K562 (cell line): ENCODE data around the gene FYB2. TPM values are rescaled to one million over a fixed set of nuclear protein-coding genes. Genes with fewer than 3 reads are reported as not detected.

Experiments used
- ATAC-seq: fragments of 200-7000 bp; cut with Tn5 transposase; 3 replicates; pipeline ENCODE4 v1.9.1; 2020; ENCODE audit warnings: moderate library complexity
- BruUV-seq: library from RNA; stranded (reverse); fragments of 400-500 nt; replicated peaks from 2 replicates; lab custom pipeline; 2021; lab: Mats Ljungman, UMichigan
- CTCF ChIA-PET: fragments of 300-600 bp; formaldehyde crosslinking; extraction: SDS; loops from one replicate; lab custom pipeline; 2021; ENCODE audit warnings: low intra/inter-chr PET ratio; lab: Yijun Ruan, JAX
- POLR2A ChIA-PET: fragments of 300-600, 350-650 bp; sonication (Branson Sonifier 250); formaldehyde crosslinking; extraction: SDS; loops from one replicate; lab custom pipeline; 2021; ENCODE audit warnings: antibody characterized with exemption, inconsistent platforms; lab: Yijun Ruan, JAX
- DNase-seq, 4 experiments: peaks; one replicate each; pipeline versions ENCODE4 v3.0.0 to v3.0.0-alpha.2; 2011 to 2018; ENCODE audit warnings: low spot score in 3 of 4, mixed read lengths in 3 of 4; ENCODE audit errors: extremely low read depth in 1 of 4
- FAIRE-seq: peaks from 2 replicates; lab custom pipeline; 2011; peaks lifted over from hg19 to GRCh38; lab: Jason Lieb, UNC
- H2AFZ ChIP-seq: 2 replicates; pipeline ENCODE4 v1.6.0; 2011; ENCODE audit warnings: low read depth, low read length, control low read depth, inconsistent platforms
- H3K27ac ChIP-seq: fragments of 200-600 bp; 3 replicates; pipeline ENCODE4 v1.8.0; 2011; ENCODE audit warnings: low read depth, mild to moderate bottlenecking, control low read depth, inconsistent platforms, low read length, moderate library complexity, mixed read lengths; ENCODE audit errors: extremely low read depth
- H3K27me3 ChIP-seq, 2 experiments: fragments of 300-600 bp in 1 of 2; 2 replicates in 1 of 2; 3 replicates in 1 of 2; pipeline versions ENCODE4 v1.6.0 to v1.8.0; 2011; ENCODE audit warnings: inconsistent platforms in 2 of 2, low read length in 2 of 2, mild to moderate bottlenecking in 1 of 2, mixed read lengths in 1 of 2, moderate library complexity in 1 of 2; ENCODE audit not compliant: control insufficient read depth in 2 of 2, insufficient read depth in 2 of 2
- H3K36me3 ChIP-seq: fragments of 300-600 bp; 3 replicates; pipeline ENCODE4 v1.8.0; 2011; ENCODE audit warnings: mild to moderate bottlenecking, low read length, inconsistent platforms; ENCODE audit not compliant: control insufficient read depth, insufficient read depth
- H3K4me1 ChIP-seq, 2 experiments: fragments of 200-600 bp in 1 of 2; replicated peaks in 1 of 2; 2 replicates in 1 of 2; 3 replicates in 1 of 2; pipeline versions ENCODE4 v1.5.1 to v1.8.0; 2011; ENCODE audit warnings: inconsistent platforms in 2 of 2, low read length in 2 of 2, mild to moderate bottlenecking in 1 of 2, mixed read lengths in 1 of 2, moderate library complexity in 1 of 2; ENCODE audit not compliant: control insufficient read depth in 2 of 2, insufficient read depth in 2 of 2
- H3K4me2 ChIP-seq: 2 replicates; pipeline ENCODE4 v1.6.1; 2011; ENCODE audit warnings: low read length, control low read depth, inconsistent platforms, mixed read lengths; ENCODE audit not compliant: insufficient read depth
- H3K4me3 ChIP-seq: fragments of 200-600 bp; sonication (generic), shearing (Covaris generic); 2 replicates; pipeline ENCODE4 v1.5.1; 2016; ENCODE audit warnings: control low read depth, inconsistent platforms
- H3K79me2 ChIP-seq: fragments of 200-600 bp; 3 replicates; pipeline ENCODE4 v1.8.0; 2011; ENCODE audit warnings: low read length, inconsistent platforms; ENCODE audit not compliant: control insufficient read depth, insufficient read depth
- H3K9ac ChIP-seq, 2 experiments: 2 replicates each; pipeline versions ENCODE4 v1.6.0 to v1.6.1; 2011; ENCODE audit warnings: low read depth in 2 of 2, low read length in 2 of 2, control low read depth in 1 of 2, inconsistent platforms in 1 of 2, mild to moderate bottlenecking in 1 of 2, mixed read lengths in 1 of 2; ENCODE audit not compliant: insufficient read depth in 1 of 2
- H3K9me1 ChIP-seq: one replicate; pipeline ENCODE4 v1.6.0; 2011; ENCODE audit warnings: inconsistent platforms, mild to moderate bottlenecking, low read length, moderate library complexity; ENCODE audit not compliant: control insufficient read depth, insufficient read depth
- H3K9me3 ChIP-seq: replicated peaks from 2 replicates; pipeline ENCODE4 v1.5.1; 2011; ENCODE audit warnings: low read depth, low read length, inconsistent platforms; ENCODE audit not compliant: control insufficient read depth, insufficient read depth
- H4K20me1 ChIP-seq: replicated peaks from 2 replicates; pipeline ENCODE4 v1.6.1; 2011; ENCODE audit warnings: low read length, inconsistent platforms, mixed read lengths; ENCODE audit not compliant: control insufficient read depth, insufficient read depth
- BACH1 ChIP-seq: fragments of 200-800 bp; sonication (Bioruptor generic); IDR thresholded peaks from 2 replicates; pipeline ENCODE4 v1.6.1; 2016; ENCODE audit warnings: missing genetic modification characterization, missing compliant biosample characterization
- CBFB ChIP-seq: sonication (generic); formaldehyde crosslinking; IDR thresholded peaks from 2 replicates; pipeline ENCODE4 v1.4.0; 2020; ENCODE audit warnings: mild to moderate bottlenecking, missing genetic modification reagents
- EP400 ChIP-seq: fragments of 450-650 bp; IDR thresholded peaks from 2 replicates; pipeline ENCODE4 v1.6.1; 2017; ENCODE audit warnings: antibody characterized with exemption, mild to moderate bottlenecking, moderate library complexity
- FOXK2 ChIP-seq, 2 experiments: fragments of 450-650 bp; IDR thresholded peaks in 1 of 2; conservative IDR thresholded peaks in 1 of 2; 2 replicates each; pipeline ENCODE4 v1.6.1; 2016; ENCODE audit warnings: low read depth in 2 of 2, mild to moderate bottlenecking in 1 of 2
- GATA2 ChIP-seq: sonication (generic); formaldehyde crosslinking; IDR thresholded peaks from 2 replicates; pipeline ENCODE4 v1.4.0; 2020; ENCODE audit warnings: mild to moderate bottlenecking, missing genetic modification reagents
- GTF2F1 ChIP-seq: IDR thresholded peaks from 2 replicates; pipeline ENCODE4 v1.6.1; 2011; ENCODE audit warnings: low read depth, low read length, improper control_type of control experiment
- HOXB6 ChIP-seq: fragments of 250-450 bp; sonication (Bioruptor Pico); IDR thresholded peaks from 2 replicates; pipeline ENCODE4 v1.5.1; 2022; ENCODE audit warnings: mild to moderate bottlenecking, borderline replicate concordance
- RFX1 ChIP-seq: fragments of 450-650 bp; IDR thresholded peaks from 2 replicates; pipeline ENCODE4 v1.6.1; 2016; ENCODE audit warnings: mild to moderate bottlenecking, moderate library complexity
- WHSC1 ChIP-seq: IDR thresholded peaks from one replicate; pipeline ENCODE4 v1.6.1; 2012; ENCODE audit warnings: low read length, control low read depth, inconsistent platforms
- ZBTB17 ChIP-seq: fragments of 450-650 bp; formaldehyde crosslinking; IDR thresholded peaks from 2 replicates; pipeline ENCODE4 v1.4.0; 2020; ENCODE audit warnings: mild to moderate bottlenecking
- ZNF232 ChIP-seq: sonication (generic); formaldehyde crosslinking; IDR thresholded peaks from 2 replicates; pipeline ENCODE4 v1.8.0; 2022; ENCODE audit warnings: mild to moderate bottlenecking, missing genetic modification reagents
- WGBS: fragments of 100-300 bp; shearing (Covaris generic); methylation state at CpG from one replicate; pipeline ENCODE4 v1.1.6; 2016; ENCODE audit warnings: low coverage, mixed read lengths; ENCODE audit not compliant: insufficient coverage; ENCODE audit errors: missing lambda C conversion rate; 5-methylcytosine and 5-hydroxymethylcytosine counted together
- in situ Hi-C: fragments of 300-500 bp; cut with MboI; formaldehyde crosslinking; loops from 4 replicates; pipeline ENCODE4 v1.15.0; 2018; ENCODE audit warnings: inconsistent platforms, mixed read lengths
- intact Hi-C: fragments of 100-400 bp; cut with micrococcal nuclease; formaldehyde crosslinking; loops from 2 replicates; pipeline ENCODE4 v1.14.2; 2022
- polyA plus RNA-seq, 8 experiments: library from polyadenylated mRNA; depleted of rRNA in 4 of 8; stranded (reverse) in 5 of 8; unstranded in 3 of 8; fragments of >200 nt; fragmentation: Nextera tagmentation in 2 of 8; fragmentation: Illumina TruSeq in 1 of 8; extraction: Ambion mirVana in 2 of 8; extraction: Trizol in 1 of 8; gene quantifications; 2 replicates each; pipeline versions ENCODE4 v1.2.1 to v1.2.3, GENCODE V29; 2011 to 2014; ENCODE audit warnings: inconsistent platforms in 1 of 8, missing spikeins in 1 of 8
- total RNA-seq, 7 experiments: library from RNA; depleted of rRNA in 6 of 7; stranded (reverse); fragments of >200 nt in 6 of 7; fragmentation: Illumina TruSeq in 2 of 7; extraction: Trizol in 2 of 7; gene quantifications; 2 replicates each; pipeline versions ENCODE4 v1.2.1 to v1.2.3, GENCODE V29; 2011 to 2021; ENCODE audit warnings: low replicate concordance in 1 of 7
- TF ChIP-seq, protein P1 (sequence below): sonication (generic); formaldehyde crosslinking; IDR thresholded peaks from 2 replicates; pipeline ENCODE4 v1.8.1; 2022; ENCODE audit warnings: missing genetic modification reagents
- TF ChIP-seq, protein P2 (sequence below): sonication (generic); formaldehyde crosslinking; IDR thresholded peaks from 2 replicates; pipeline ENCODE4 v1.8.1; 2023; ENCODE audit warnings: missing genetic modification reagents, mild to moderate bottlenecking, borderline replicate concordance
- TF ChIP-seq, protein P3 (sequence below): sonication (generic); formaldehyde crosslinking; IDR thresholded peaks from 2 replicates; pipeline ENCODE4 v1.8.0; 2022; ENCODE audit warnings: missing genetic modification reagents, mild to moderate bottlenecking, borderline replicate concordance

The FYB2 gene
- total and polyA plus RNA-seq, 9 of the 15 experiments (the other 6 are each of a cell fraction or from before 2014, with no cell fraction given), result not detected

DNA sequence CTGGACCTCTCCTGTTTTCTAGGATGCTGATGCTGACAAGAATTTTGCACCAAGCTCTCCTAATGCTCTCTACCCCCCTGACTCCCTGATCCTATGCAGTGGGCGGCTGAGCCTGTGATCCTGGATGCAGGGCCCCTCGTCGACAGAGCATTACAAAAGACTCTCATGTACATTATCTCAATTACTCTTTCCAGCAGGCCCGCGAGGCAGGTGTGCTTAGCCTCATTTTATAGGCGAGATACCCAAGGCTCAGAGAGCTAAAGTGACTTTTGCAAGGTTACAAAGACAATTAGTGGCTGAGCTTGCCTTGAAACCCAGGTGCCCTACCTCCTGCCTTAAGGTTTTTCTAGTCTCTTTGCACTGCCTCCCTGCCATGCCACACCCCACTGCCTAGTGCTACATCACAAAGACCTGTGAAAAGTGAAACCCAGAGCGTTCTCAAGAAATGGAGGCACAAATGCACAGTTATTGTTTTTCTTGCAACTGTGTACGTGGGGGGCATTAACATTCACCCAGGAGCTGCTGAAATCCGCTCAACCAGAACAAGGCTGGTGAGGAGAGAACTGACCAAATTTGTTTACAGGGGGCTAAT lies 25.4 kb upstream of the FYB2 start:
- WGBS, result 2% methylated on average over 9 of the region's 9 CpGs
- ATAC-seq (no peak), DNase-seq (no peak), FAIRE-seq (no peak)
- Histone ChIP-seq H3K4me2 (no peak overlapping the region), H3K9ac (no peak overlapping the region), H3K79me2 (no peaks in the 10 kb centered on the region), H3K4me3 (no peak overlapping the region), H3K4me1 (no peaks in the 10 kb centered on the region), H3K9me1 (no peaks in the 10 kb centered on the region), H2AFZ (no peak overlapping the region), H3K27me3 (no peaks in the 10 kb centered on the region; a peak in 1 of 5 replicates), H3K9me3 (no peaks in the 10 kb centered on the region), H3K36me3 (no peaks in the 10 kb centered on the region), H4K20me1 (no peaks in the 10 kb centered on the region; the same call in 1 of the 2 replicates), H3K27ac (no peak overlapping the region)
- in situ Hi-C loops (loop anchor here (25.0 kb wide), 1 partner anchor 1193 kb away; no protein-coding TSS in a partner anchor), intact Hi-C loops (no loop called here)
- ChIA-PET POLR2A (no interaction called here), CTCF (no interaction called here)
- no TSS peak for BruUV-seq
- TF ChIP-seq EP400 (no peak), WHSC1 (no peak), ZBTB17 (no peak), ZNF232 (CRISPR knock-in tag) (no peak), FOXK2 (conservative IDR thresholded peaks at IDR 0.05 in 1 of 2, IDR thresholded peaks at IDR 0.05 in 1 of 2; ENCODE audit: low read depth in 2 of 2) (no peak), CBFB (CRISPR knock-in tag) (no peak), RFX1 (no peak), GTF2F1 (no peak), GATA2 (no peak), HOXB6 (CRISPR knock-in tag) (no peak), BACH1 (no peak)
- TF ChIP-seq, protein P1, sequence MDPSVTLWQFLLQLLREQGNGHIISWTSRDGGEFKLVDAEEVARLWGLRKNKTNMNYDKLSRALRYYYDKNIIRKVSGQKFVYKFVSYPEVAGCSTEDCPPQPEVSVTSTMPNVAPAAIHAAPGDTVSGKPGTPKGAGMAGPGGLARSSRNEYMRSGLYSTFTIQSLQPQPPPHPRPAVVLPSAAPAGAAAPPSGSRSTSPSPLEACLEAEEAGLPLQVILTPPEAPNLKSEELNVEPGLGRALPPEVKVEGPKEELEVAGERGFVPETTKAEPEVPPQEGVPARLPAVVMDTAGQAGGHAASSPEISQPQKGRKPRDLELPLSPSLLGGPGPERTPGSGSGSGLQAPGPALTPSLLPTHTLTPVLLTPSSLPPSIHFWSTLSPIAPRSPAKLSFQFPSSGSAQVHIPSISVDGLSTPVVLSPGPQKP (CRISPR knock-in tag), result no peak
- TF ChIP-seq, protein P2, sequence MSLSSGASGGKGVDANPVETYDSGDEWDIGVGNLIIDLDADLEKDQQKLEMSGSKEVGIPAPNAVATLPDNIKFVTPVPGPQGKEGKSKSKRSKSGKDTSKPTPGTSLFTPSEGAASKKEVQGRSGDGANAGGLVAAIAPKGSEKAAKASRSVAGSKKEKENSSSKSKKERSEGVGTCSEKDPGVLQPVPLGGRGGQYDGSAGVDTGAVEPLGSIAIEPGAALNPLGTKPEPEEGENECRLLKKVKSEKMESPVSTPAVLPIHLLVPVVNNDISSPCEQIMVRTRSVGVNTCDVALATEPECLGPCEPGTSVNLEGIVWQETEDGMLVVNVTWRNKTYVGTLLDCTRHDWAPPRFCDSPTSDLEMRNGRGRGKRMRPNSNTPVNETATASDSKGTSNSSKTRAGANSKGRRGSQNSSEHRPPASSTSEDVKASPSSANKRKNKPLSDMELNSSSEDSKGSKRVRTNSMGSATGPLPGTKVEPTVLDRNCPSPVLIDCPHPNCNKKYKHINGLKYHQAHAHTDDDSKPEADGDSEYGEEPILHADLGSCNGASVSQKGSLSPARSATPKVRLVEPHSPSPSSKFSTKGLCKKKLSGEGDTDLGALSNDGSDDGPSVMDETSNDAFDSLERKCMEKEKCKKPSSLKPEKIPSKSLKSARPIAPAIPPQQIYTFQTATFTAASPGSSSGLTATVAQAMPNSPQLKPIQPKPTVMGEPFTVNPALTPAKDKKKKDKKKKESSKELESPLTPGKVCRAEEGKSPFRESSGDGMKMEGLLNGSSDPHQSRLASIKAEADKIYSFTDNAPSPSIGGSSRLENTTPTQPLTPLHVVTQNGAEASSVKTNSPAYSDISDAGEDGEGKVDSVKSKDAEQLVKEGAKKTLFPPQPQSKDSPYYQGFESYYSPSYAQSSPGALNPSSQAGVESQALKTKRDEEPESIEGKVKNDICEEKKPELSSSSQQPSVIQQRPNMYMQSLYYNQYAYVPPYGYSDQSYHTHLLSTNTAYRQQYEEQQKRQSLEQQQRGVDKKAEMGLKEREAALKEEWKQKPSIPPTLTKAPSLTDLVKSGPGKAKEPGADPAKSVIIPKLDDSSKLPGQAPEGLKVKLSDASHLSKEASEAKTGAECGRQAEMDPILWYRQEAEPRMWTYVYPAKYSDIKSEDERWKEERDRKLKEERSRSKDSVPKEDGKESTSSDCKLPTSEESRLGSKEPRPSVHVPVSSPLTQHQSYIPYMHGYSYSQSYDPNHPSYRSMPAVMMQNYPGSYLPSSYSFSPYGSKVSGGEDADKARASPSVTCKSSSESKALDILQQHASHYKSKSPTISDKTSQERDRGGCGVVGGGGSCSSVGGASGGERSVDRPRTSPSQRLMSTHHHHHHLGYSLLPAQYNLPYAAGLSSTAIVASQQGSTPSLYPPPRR (CRISPR knock-in tag), result no peak
- TF ChIP-seq, protein P3, sequence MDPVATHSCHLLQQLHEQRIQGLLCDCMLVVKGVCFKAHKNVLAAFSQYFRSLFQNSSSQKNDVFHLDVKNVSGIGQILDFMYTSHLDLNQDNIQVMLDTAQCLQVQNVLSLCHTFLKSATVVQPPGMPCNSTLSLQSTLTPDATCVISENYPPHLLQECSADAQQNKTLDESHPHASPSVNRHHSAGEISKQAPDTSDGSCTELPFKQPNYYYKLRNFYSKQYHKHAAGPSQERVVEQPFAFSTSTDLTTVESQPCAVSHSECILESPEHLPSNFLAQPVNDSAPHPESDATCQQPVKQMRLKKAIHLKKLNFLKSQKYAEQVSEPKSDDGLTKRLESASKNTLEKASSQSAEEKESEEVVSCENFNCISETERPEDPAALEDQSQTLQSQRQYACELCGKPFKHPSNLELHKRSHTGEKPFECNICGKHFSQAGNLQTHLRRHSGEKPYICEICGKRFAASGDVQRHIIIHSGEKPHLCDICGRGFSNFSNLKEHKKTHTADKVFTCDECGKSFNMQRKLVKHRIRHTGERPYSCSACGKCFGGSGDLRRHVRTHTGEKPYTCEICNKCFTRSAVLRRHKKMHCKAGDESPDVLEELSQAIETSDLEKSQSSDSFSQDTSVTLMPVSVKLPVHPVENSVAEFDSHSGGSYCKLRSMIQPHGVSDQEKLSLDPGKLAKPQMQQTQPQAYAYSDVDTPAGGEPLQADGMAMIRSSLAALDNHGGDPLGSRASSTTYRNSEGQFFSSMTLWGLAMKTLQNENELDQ (CRISPR knock-in tag), result no peak
